Heart left ventricle (tissue), 16 donors: Measurements from ENCODE around the gene ATP5F1E. TPM values are rescaled to one million over a fixed set of nuclear protein-coding genes. Genes with fewer than 3 reads are reported as not detected.
A peak's percentile ranks its signal among the peaks of the same experiment; 100 is the strongest.
"Not testable (repeated sequence)": the region's sequence is repeated elsewhere in the genome, so short reads cannot be mapped to it uniquely, and the experiment has no call there.

Experiments
- ATAC-seq, 4 donors: fragments of 200-7000 bp; cut with Tn5 transposase; one replicate each; pipeline ENCODE4 v1.9.1; 2020 to 2022; ENCODE audit warnings: moderate library complexity in 4 of 4, mild to moderate bottlenecking in 3 of 4, moderate number of reproducible peaks in 1 of 4
- DNase-seq, 5 donors: peaks; one replicate each; pipeline ENCODE4 v3.0.0-alpha.2; 2020
- H3K27ac ChIP-seq, 12 donors: fragments of 200-600 bp; sonication (generic) in 4 of 12; one replicate each; pipeline versions ENCODE4 v1.5.0 to v1.8.0; 2016 to 2022; ENCODE audit warnings: mild to moderate bottlenecking in 2 of 12
- H3K27me3 ChIP-seq, 9 donors: fragments of 200-600 bp; sonication (generic) in 2 of 9; one replicate each; pipeline versions ENCODE4 v1.5.1 to v1.8.0; 2016 to 2022; ENCODE audit warnings: mild to moderate bottlenecking in 3 of 9
- H3K36me3 ChIP-seq, 9 donors: fragments of 200-600 bp; sonication (generic) in 2 of 9; one replicate each; pipeline versions ENCODE4 v1.5.0 to v1.8.0; 2018 to 2022; ENCODE audit warnings: mild to moderate bottlenecking in 2 of 9
- H3K4me1 ChIP-seq, 12 donors: fragments of 200-600 bp; sonication (generic) in 4 of 12; one replicate each; pipeline versions ENCODE4 v1.5.0 to v1.8.0; 2016 to 2022; ENCODE audit warnings: mild to moderate bottlenecking in 3 of 12
- H3K4me3 ChIP-seq, 12 donors: fragments of 200-600 bp; sonication (generic) in 4 of 12; one replicate each; pipeline versions ENCODE4 v1.5.0 to v1.8.0; 2017 to 2022; ENCODE audit warnings: mild to moderate bottlenecking in 9 of 12, moderate library complexity in 4 of 12
- H3K9me3 ChIP-seq, 12 donors: fragments of 200-600 bp; sonication (generic) in 4 of 12; one replicate each; pipeline versions ENCODE4 v1.5.0 to v1.8.0; 2016 to 2022; ENCODE audit warnings: mild to moderate bottlenecking in 1 of 12
- POLR2A ChIP-seq, 2 donors: fragments of 450-650 bp; IDR thresholded peaks; one replicate each; pipeline ENCODE4 v1.6.1; 2017; ENCODE audit warnings: antibody characterized with exemption in 2 of 2, mild to moderate bottlenecking in 2 of 2, moderate library complexity in 2 of 2
- WGBS, 4 donors: extraction: QIAGEN DNeasy Blood & Tissue Kit in 2 of 4; methylation state at CpG; one replicate each; pipeline versions ENCODE4 v1.1.5 to v1.1.7; 2013 to 2018; 5-methylcytosine and 5-hydroxymethylcytosine counted together
- intact Hi-C, 10 donors: fragments of 100-400 bp; cut with DNase I; formaldehyde crosslinking; loops; one replicate each; pipeline versions ENCODE4 v1.11.1 to v1.14.2; 2022
- polyA plus RNA-seq, 2 donors: library from polyadenylated mRNA; stranded (reverse); fragments of 200-250 nt; gene quantifications; one replicate each; pipeline ENCODE4 v1.2.3, GENCODE V29; 2013
- total RNA-seq, 9 donors: library from RNA; depleted of rRNA in 2 of 9; stranded (reverse); fragments of >200 nt in 2 of 9; fragmentation: NEBNext Ultra II Directional in 3 of 9; extraction: Animal tissue kit (Norgen Biotek cat#: 25700) in 3 of 9; gene quantifications; one replicate each; pipeline versions ENCODE4 v1.1.0 to v1.2.4, GENCODE V29; 2016 to 2023
- TF ChIP-seq, protein P1 (sequence below), 12 donors: fragments of 200-600 bp; sonication (generic) in 4 of 12; IDR thresholded peaks; one replicate each; pipeline versions ENCODE4 v1.5.0 to v1.8.0; 2018 to 2022; ENCODE audit warnings: antibody characterized with exemption in 12 of 12, mild to moderate bottlenecking in 5 of 12
- donor health status: ischemic (EF 13 %, LVEDD 7.1; RV severe dilation, severe dysfunction).
- donor health status: healthy with polysubstance abuse.
- donor health status: DM: no; HTN: yes; CAD: no.
- donor health status: DM: no; HTN: no; CAD: no.
- donor health status: ischemic (EF 25% LVEDD 6.9; RV normal size, moderate dysfunction).
- donor health status: ischemic (EF 25% LVEDD 5.7; RV mildly dilated, moderate dysfunction).
- donor health status: healthy.
- donor health status: DM: yes; HTN: yes; CAD: no.
- donor health status: ischemic (EF 35%, LVEDD 5.7; RV mildly dilated, moderate dysfunction).
- donor health status: nonischemic (EF 11% LVEDD 7.7; RV severe dilation, severe dysfunction).
- donor health status: DM: yes; HTN: yes; CAD: no.
- donor health status: PGD.
- donor health status: ischemic (EF 29% LVEDD 5.4; RV normal size, mild dysfunction).
- donor health status: nonischemic (EF 23%, LVEDD 6.1; RV moderate dilation, normal function).

Gene ATP5F1E
- total and polyA plus RNA-seq, 11 donors, result 38.5 to 153 (median 116) TPM

DNA sequence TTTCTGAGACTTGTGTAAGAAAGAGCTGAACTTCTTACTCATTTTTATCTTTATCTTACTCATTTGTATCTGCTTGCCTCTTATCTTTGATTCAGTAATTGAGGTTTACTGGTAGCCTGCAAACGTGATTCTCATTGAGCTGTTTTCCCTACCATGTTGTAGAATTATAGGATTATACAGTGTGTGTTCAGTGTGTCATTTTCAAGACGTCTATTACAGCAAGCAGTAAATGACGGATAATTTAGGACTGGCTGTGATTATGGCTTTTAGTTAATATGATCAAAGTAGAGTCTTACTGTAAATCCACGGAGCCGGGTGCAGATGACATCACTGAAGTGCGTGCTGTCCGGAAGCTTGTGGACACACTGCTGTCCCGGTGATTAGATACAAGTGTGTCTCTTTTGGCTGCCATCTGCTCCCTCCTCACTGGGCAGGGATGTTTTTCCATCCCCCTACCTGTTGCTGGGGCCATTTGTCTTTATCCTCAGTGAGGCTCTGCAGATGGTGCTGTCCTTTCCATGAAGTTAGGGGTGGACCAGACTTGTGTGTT, 45.1 kb downstream of the ATP5F1E start:
- WGBS, 4 donors, result 63 to 70% (median 67%) methylated on average over 8 of the region's 8 CpGs
- H3K4me3 ChIP-seq, result no peak overlapping the region
- no peak for TF ChIP-seq POLR2A (IDR thresholded peaks at IDR 0.05)
- TF ChIP-seq, protein P1, sequence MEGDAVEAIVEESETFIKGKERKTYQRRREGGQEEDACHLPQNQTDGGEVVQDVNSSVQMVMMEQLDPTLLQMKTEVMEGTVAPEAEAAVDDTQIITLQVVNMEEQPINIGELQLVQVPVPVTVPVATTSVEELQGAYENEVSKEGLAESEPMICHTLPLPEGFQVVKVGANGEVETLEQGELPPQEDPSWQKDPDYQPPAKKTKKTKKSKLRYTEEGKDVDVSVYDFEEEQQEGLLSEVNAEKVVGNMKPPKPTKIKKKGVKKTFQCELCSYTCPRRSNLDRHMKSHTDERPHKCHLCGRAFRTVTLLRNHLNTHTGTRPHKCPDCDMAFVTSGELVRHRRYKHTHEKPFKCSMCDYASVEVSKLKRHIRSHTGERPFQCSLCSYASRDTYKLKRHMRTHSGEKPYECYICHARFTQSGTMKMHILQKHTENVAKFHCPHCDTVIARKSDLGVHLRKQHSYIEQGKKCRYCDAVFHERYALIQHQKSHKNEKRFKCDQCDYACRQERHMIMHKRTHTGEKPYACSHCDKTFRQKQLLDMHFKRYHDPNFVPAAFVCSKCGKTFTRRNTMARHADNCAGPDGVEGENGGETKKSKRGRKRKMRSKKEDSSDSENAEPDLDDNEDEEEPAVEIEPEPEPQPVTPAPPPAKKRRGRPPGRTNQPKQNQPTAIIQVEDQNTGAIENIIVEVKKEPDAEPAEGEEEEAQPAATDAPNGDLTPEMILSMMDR (IDR thresholded peaks at IDR 0.05), result no peak
- H3K27ac ChIP-seq, result no peak overlapping the region
- ATAC-seq, result peak in 1 of 4 donors; percentile 25
- no peaks in the 10 kb centered on the region for H3K27me3 ChIP-seq
- intact Hi-C loops, result loop anchor here in 1 of 10 donors (5.0 to 10.0 kb wide), 2 partner anchors 48 to 100 kb away; partner anchors contain the start of gene ATP5F1E
- no peaks in the 10 kb centered on the region for H3K9me3 ChIP-seq
- DNase-seq, result peak in 2 of 5 donors; percentile 9 to 24
- H3K36me3 ChIP-seq, result peaks cover 7 to 65% (median 61%) of the 10 kb centered on the region in 9 donors
- H3K4me1 ChIP-seq, result peaks cover 0 to 46% (median 29%) of the 10 kb centered on the region in 12 donors

DNA sequence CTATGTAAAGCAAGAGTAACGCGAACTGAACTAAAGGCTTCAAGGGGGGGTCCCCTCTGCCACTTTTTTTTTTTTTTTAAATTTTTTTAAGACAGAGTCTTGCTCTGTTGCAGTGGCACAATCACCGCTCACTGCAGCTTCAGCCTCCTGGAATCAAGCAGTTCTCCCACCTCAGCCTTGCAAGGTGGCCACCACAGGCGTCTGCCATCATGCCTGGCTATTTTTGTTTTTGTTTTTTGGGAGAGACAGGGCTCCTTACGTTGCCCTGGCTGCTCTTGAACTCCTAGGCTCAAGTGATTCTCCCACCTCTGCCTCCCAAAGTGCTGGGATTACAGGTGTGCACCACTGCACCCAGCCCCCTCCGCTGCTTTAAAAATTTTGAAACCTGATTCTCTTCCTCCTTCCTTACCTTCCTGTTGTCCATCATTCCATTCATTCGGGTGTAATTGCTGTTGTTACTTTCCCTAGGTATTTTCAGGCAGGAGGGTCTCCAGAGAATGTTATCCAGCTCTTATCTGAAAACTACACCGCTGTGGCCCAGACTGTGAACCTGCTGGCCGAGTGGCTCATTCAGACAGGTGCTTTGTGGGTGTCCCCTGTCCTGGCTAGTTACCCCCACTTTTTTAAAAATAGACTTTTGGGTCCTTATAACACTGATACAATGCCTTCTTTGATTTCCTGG, 45.7 kb downstream of the ATP5F1E start:
- Histone ChIP-seq H3K4me1 (peaks cover 0 to 48% (median 30%) of the 10 kb centered on the region in 12 donors), H3K36me3 (peaks cover 7 to 59% (median 55%) of the 10 kb centered on the region in 9 donors), H3K9me3 (no peaks in the 10 kb centered on the region), H3K4me3 (no peak overlapping the region), H3K27ac (no peak overlapping the region), H3K27me3 (no peaks in the 10 kb centered on the region)
- no peak for ATAC-seq
- TF ChIP-seq POLR2A (IDR thresholded peaks at IDR 0.05), result no peak
- TF ChIP-seq, protein P1 (IDR thresholded peaks at IDR 0.05), result no peak
- intact Hi-C loops, result loop anchor here in 1 of 10 donors (5.0 to 10.0 kb wide), 2 partner anchors 48 to 99 kb away; partner anchors contain the start of gene ATP5F1E
- WGBS, 4 donors, result 66 to 72% (median 68%) methylated on average over 9 of the region's 9 CpGs
- peak in 2 of 5 donors; percentile 9 for DNase-seq

DNA sequence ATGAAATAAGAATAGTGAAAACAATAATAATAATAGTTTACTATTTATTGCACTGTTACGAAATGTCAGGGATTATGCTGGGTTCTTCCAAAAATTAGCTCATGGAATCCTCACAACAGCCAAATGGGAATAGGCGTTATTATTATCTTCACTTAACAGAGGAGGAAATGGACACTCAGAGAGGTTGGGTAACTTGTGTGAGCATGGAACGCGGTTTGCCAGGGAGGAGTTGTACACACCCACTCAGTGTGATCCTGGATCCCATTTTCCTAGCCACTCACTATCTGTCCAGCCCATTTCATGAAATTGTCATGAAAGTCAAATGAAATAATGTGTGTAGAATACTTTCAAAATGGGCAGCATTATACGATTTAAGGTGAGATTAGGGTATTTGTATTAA, 46.5 kb downstream of the ATP5F1E start:
- H3K9me3 ChIP-seq, result no peaks in the 10 kb centered on the region
- H3K27me3 ChIP-seq, result no peaks in the 10 kb centered on the region
- H3K4me1 ChIP-seq, result peaks cover 0 to 49% (median 30%) of the 10 kb centered on the region in 12 donors
- WGBS, 4 donors, result 67 to 75% (median 70%) methylated on average over 5 of the region's 5 CpGs
- ATAC-seq, result no peak
- TF ChIP-seq, protein P1 (IDR thresholded peaks at IDR 0.05), result no peak
- no peak for TF ChIP-seq POLR2A (IDR thresholded peaks at IDR 0.05)
- H3K27ac ChIP-seq, result no peak overlapping the region
- peaks cover 1 to 51% (median 47%) of the 10 kb centered on the region in 9 donors for H3K36me3 ChIP-seq
- peak in 2 of 5 donors; percentile 11 to 23 for DNase-seq
- H3K4me3 ChIP-seq, result no peak overlapping the region
- intact Hi-C loops, result loop anchor here in 1 of 10 donors (5.0 to 10.0 kb wide), 2 partner anchors 49 to 98 kb away; partner anchors contain the start of gene ATP5F1E

DNA sequence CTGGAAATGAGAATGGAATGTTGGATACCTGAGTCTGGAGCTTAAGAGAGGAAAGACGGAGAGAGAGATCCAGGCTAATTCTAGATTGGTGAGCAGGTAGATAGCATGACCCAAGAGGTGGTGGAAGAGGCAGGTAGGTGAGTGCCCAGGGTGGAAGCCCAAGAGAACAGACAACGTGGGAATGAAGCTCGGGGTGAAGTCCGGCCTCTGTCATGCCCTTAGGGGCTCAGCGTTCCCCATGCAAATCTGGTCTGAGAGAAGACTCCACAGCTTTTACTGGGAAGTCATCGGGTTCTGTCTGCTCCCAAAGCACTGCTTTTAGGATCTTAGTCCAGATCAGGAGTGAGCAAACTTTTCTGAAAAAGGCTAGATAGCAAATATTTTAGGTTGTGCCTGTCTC, 47.4 kb downstream of the ATP5F1E start:
- peak overlapping the region in 1 of 12 donors; percentile 20 for H3K27ac ChIP-seq
- no peaks in the 10 kb centered on the region for H3K27me3 ChIP-seq
- H3K9me3 ChIP-seq, result no peaks in the 10 kb centered on the region
- H3K4me1 ChIP-seq, result peaks cover 0 to 52% (median 30%) of the 10 kb centered on the region in 12 donors
- H3K36me3 ChIP-seq, result peaks cover 0 to 42% (median 37%) of the 10 kb centered on the region in 9 donors
- H3K4me3 ChIP-seq, result no peak overlapping the region
- DNase-seq (peak in 2 of 5 donors; percentile 3 to 9), ATAC-seq (no peak)
- WGBS, 4 donors, result 76 to 85% (median 83%) methylated on average over 6 of the region's 6 CpGs
- TF ChIP-seq POLR2A (IDR thresholded peaks at IDR 0.05), result no peak
- TF ChIP-seq, protein P1 (IDR thresholded peaks at IDR 0.05), result no peak
- intact Hi-C loops, result loop anchor here in 9 of 10 donors (5.0 to 10.0 kb wide), 7 partner anchors 48 to 332 kb away; partner anchors contain the start of genes ATP5F1E (in 5 of the 9) and STX16 (in 1 of the 9)

DNA sequence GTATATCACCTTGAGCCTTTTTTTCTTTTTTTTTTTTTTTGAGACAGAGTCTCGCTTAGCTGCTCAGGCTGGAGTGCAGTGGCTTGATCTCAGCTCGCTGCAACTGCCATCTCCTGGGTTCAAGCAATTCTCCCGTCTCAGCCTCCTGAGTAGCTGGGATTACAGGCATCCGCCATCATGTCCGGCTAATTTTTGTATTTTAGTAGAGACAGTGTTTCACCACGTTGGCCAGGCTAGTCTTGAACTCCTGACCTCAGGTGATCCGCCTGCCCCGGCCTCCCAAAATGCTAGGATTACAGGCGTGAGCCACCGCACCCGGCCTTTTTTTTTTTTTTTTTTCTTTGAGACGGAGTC, 49.0 kb downstream of the ATP5F1E start:
- not testable (repeated sequence) for ATAC-seq, H3K27ac ChIP-seq, H3K9me3 ChIP-seq, DNase-seq, H3K4me3 ChIP-seq, H3K27me3 ChIP-seq
- Histone ChIP-seq H3K36me3 (peaks cover 0 to 26% (median 21%) of the 10 kb centered on the region in 9 donors), H3K4me1 (peaks cover 0 to 52% (median 30%) of the 10 kb centered on the region in 12 donors)
- intact Hi-C loops, result loop anchor here in 9 of 10 donors (5.0 to 10.0 kb wide), 7 partner anchors 49 to 331 kb away; partner anchors contain the start of genes ATP5F1E (in 5 of the 9) and STX16 (in 1 of the 9)
- 93 to 96% (median 96%) methylated on average over 12 of the region's 12 CpGs for WGBS, 4 donors
